ENCODE results near the gene HNF4A. TPM values are rescaled to one million over a fixed set of nuclear protein-coding genes. Genes with fewer than 3 reads are reported as not detected.

Gene HNF4A
- polyA plus RNA-seq, 1 of the 3 experiments (the other 2 are of a cell fraction), result not detected

DNA sequence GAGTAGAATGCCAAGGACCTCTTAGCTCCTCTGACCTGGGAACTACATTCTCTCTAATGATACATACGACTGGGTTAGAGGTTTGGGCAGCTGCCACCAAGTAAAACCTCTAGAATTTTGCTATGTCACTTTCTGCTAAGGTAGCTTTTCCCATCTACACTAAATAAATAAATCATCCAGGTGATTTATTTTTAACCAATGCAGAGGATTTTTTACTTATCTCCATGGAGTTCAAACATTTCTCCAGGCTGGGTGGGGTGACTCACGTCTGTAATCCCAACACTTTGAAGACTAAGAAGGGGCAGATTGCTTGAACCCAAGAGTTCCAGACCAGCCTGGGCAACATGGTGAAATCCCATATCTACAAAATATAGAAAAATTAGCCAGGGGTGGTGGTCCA lies 27.1 kb downstream of the HNF4A start:
- ChIA-PET POLR2A (no interaction called here), CTCF (interaction anchor here (0.8 to 4.8 kb wide), 8 partner anchors 15 to 228 kb away, joined by 3 to 57 read pairs (median 6); partner anchors contain the start of gene FITM2)
- Histone ChIP-seq H2AFZ (ENCODE audit: low read depth) (no peak overlapping the region), H3K9me3 (no peaks in the 10 kb centered on the region), H3K4me3 (ENCODE audit: low read depth in 2 of 2, low read length in 1 of 2) (no peak overlapping the region), H3K9me2 (no peaks in the 10 kb centered on the region), H3K4me2 (no peak overlapping the region), H3K27me3 (ENCODE audit: insufficient read depth) (peaks cover 6% of the 10 kb centered on the region; the same call in 1 of the 2 replicates), H3K36me3 (replicated peaks in 1 of 2; ENCODE audit: control insufficient read depth in 1 of 2, insufficient read depth in 2 of 2, low read length in 1 of 2) (no peaks in the 10 kb centered on the region), H3K27ac (ENCODE audit: low read depth in 2 of 2, low read length in 1 of 2) (no peak overlapping the region), H4K20me1 (ENCODE audit: insufficient read depth) (no peaks in the 10 kb centered on the region), H3K9ac (no peak overlapping the region), H3F3A (replicated peaks; ENCODE audit: insufficient read depth) (no peaks in the 10 kb centered on the region), H3K79me2 (ENCODE audit: insufficient read depth) (no peaks in the 10 kb centered on the region), H3K4me1 (ENCODE audit: control insufficient read depth in 1 of 2, insufficient read depth in 2 of 2, low read depth in 1 of 2, low read length in 1 of 2) (no peaks in the 10 kb centered on the region)
- 23% methylated on average over 2 of the region's 2 CpGs for whole genome bisulfite sequencing (ENCODE audit: low lambda C conversion rate)
- DNase-seq, result no peak
- TF ChIP-seq EP300 (IDR thresholded peaks at IDR 0.05; ENCODE audit: borderline replicate concordance in 1 of 2, low read depth in 1 of 2, low read length in 1 of 2), result no peak
- no peak for TF ChIP-seq YY1 (IDR thresholded peaks at IDR 0.05; ENCODE audit: low read depth)
- no peak for TF ChIP-seq JUND (IDR thresholded peaks at IDR 0.05)
- no peak for TF ChIP-seq ELF1 (IDR thresholded peaks at IDR 0.05)
- no peak for TF ChIP-seq SMC3 (IDR thresholded peaks at IDR 0.05; ENCODE audit: low read depth, low read length)
- TF ChIP-seq FOXJ3 (CRISPR knock-in tag; IDR thresholded peaks at IDR 0.05), result no peak
- TF ChIP-seq NFIC (IDR thresholded peaks at IDR 0.05; ENCODE audit: borderline replicate concordance), result no peak
- TF ChIP-seq RXRA (IDR thresholded peaks at IDR 0.05; ENCODE audit: borderline replicate concordance, low read depth), result no peak
- TF ChIP-seq POLR2AphosphoS5 (IDR thresholded peaks at IDR 0.05; ENCODE audit: low read depth, low read length), result no peak
- TF ChIP-seq FOSL2 (IDR thresholded peaks at IDR 0.05; ENCODE audit: borderline replicate concordance, low read depth), result no peak
- TF ChIP-seq RCOR1 (IDR thresholded peaks at IDR 0.05; ENCODE audit: low read length), result no peak
- no peak for TF ChIP-seq TCF12 (IDR thresholded peaks at IDR 0.05)
- no peak for TF ChIP-seq TEAD4 (IDR thresholded peaks at IDR 0.05; ENCODE audit: borderline replicate concordance, insufficient read depth)
- TF ChIP-seq SIN3A (IDR thresholded peaks at IDR 0.05; ENCODE audit: borderline replicate concordance, low read depth, low read length), result no peak
- no peak for TF ChIP-seq MXI1 (IDR thresholded peaks at IDR 0.05; ENCODE audit: low read depth, low read length)
- TF ChIP-seq FOXM1 (IDR thresholded peaks at IDR 0.05; ENCODE audit: low read depth), result no peak
- no peak for TF ChIP-seq RAD21 (IDR thresholded peaks at IDR 0.05; ENCODE audit: low read length)

DNA sequence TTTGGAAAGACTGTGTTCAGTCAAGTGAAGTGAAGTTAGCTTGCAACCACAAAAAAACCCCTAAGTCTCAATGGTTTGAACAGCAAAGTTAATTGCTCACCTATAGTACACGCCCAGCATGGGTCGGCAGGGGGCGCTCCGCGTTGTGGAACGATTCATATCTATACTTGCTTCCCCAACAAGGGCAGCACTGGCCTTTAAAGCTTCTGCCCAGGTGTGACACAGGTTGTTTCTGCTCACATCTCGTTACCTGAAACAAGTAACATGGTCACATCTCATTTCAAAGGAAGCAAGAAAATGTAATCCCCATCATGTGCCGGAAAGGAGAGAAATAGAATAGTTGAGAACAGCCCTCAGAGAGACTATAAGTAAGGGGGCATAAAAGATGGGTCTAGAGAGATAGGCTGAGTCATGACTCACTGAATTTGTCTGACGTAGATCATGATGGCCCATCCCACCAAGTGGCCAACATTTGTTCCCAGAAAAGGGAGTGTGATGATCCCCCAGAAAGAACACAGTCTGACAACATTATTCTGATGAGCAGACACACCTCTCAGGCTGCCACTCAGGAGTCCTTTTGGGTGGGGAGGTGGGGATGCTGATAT lies 29.0 kb downstream of the HNF4A start:
- peak overlapping the region in 1 of 2 experiments; percentile 21; a peak in 1 of 4 replicates for H3K4me3 ChIP-seq (ENCODE audit: low read depth in 2 of 2, low read length in 1 of 2)
- H3K9me3 ChIP-seq, result no peaks in the 10 kb centered on the region
- H2AFZ ChIP-seq (ENCODE audit: low read depth), result no peak overlapping the region
- TF ChIP-seq GATA2 (CRISPR knock-in tag; IDR thresholded peaks at IDR 0.05) (peak; percentile 40), TEAD4 (IDR thresholded peaks at IDR 0.05; ENCODE audit: borderline replicate concordance, insufficient read depth) (no peak), RAD21 (IDR thresholded peaks at IDR 0.05; ENCODE audit: low read length) (peak; percentile 64), TAF1 (IDR thresholded peaks at IDR 0.05; ENCODE audit: borderline replicate concordance, low read depth, low read length) (no peak), ELF1 (IDR thresholded peaks at IDR 0.05) (no peak), SMC3 (IDR thresholded peaks at IDR 0.05; ENCODE audit: low read depth, low read length) (peak; percentile 63)
- TF ChIP-seq, protein P1, sequence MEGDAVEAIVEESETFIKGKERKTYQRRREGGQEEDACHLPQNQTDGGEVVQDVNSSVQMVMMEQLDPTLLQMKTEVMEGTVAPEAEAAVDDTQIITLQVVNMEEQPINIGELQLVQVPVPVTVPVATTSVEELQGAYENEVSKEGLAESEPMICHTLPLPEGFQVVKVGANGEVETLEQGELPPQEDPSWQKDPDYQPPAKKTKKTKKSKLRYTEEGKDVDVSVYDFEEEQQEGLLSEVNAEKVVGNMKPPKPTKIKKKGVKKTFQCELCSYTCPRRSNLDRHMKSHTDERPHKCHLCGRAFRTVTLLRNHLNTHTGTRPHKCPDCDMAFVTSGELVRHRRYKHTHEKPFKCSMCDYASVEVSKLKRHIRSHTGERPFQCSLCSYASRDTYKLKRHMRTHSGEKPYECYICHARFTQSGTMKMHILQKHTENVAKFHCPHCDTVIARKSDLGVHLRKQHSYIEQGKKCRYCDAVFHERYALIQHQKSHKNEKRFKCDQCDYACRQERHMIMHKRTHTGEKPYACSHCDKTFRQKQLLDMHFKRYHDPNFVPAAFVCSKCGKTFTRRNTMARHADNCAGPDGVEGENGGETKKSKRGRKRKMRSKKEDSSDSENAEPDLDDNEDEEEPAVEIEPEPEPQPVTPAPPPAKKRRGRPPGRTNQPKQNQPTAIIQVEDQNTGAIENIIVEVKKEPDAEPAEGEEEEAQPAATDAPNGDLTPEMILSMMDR (IDR thresholded peaks at IDR 0.05), result peak; percentile 92
- ChIA-PET CTCF (interaction anchor here (0.6 to 4.8 kb wide), 61 partner anchors 9 to 299 kb away, joined by 3 to 89 read pairs (median 4); partner anchors contain the start of genes FITM2, GDAP1L1, OSER1 and R3HDML), POLR2A (no interaction called here)
- H3K9me2 ChIP-seq, result no peaks in the 10 kb centered on the region
- no peaks in the 10 kb centered on the region for H4K20me1 ChIP-seq (ENCODE audit: insufficient read depth)
- no peak overlapping the region for H3K4me2 ChIP-seq
- WGBS (ENCODE audit: low lambda C conversion rate), result 12% methylated on average over 9 of the region's 9 CpGs
- no peaks in the 10 kb centered on the region for H3F3A ChIP-seq (replicated peaks; ENCODE audit: insufficient read depth)
- DNase-seq, result peak; percentile 69
- H3K36me3 ChIP-seq (replicated peaks in 1 of 2; ENCODE audit: control insufficient read depth in 1 of 2, insufficient read depth in 2 of 2, low read length in 1 of 2), result no peaks in the 10 kb centered on the region
- no peak overlapping the region for H3K27ac ChIP-seq (ENCODE audit: low read depth in 2 of 2, low read length in 1 of 2)
- peaks cover 6% of the 10 kb centered on the region; the same call in 1 of the 2 replicates for H3K27me3 ChIP-seq (ENCODE audit: insufficient read depth)
- no peak overlapping the region for H3K9ac ChIP-seq
- H3K4me1 ChIP-seq (ENCODE audit: control insufficient read depth in 1 of 2, insufficient read depth in 2 of 2, low read depth in 1 of 2, low read length in 1 of 2), result peaks cover 0 to 2% of the 10 kb centered on the region in 2 experiments; a peak in 1 of 4 replicates
- H3K79me2 ChIP-seq (ENCODE audit: insufficient read depth), result no peaks in the 10 kb centered on the region
